Right atrium auricular region (tissue), 2 donors: ENCODE measurements around the gene GMEB2. TPM values are rescaled to one million over a fixed set of nuclear protein-coding genes. Genes with fewer than 3 reads are reported as not detected.

Experiments used
- DNase-seq: peaks from one replicate; pipeline ENCODE4 v3.0.0-alpha.2; 2019; ENCODE audit warnings: low spot score
- H3K27ac ChIP-seq, 2 donors: fragments of 200-600 bp; sonication (generic); 1 replicate in 1 of 2; 2 replicates in 1 of 2; pipeline ENCODE4 v1.5.1; 2016 to 2019
- H3K27me3 ChIP-seq, 2 donors: fragments of 200-600 bp; sonication (generic); one replicate each; pipeline versions ENCODE4 v1.5.1 to v1.6.0; 2017 to 2019
- H3K36me3 ChIP-seq: fragments of 200-600 bp; sonication (generic); one replicate; pipeline ENCODE4 v1.5.1; 2016
- H3K4me1 ChIP-seq, 2 donors: fragments of 200-600 bp; sonication (generic); one replicate each; pipeline versions ENCODE4 v1.5.1 to v1.6.0; 2017 to 2019
- H3K4me3 ChIP-seq, 2 donors: fragments of 200-600 bp; sonication (generic); 1 replicate in 1 of 2; 2 replicates in 1 of 2; pipeline ENCODE4 v1.5.1; 2017 to 2019; ENCODE audit warnings: mild to moderate bottlenecking in 1 of 2, moderate library complexity in 1 of 2
- H3K9me3 ChIP-seq, 2 donors: fragments of 200-600 bp; sonication (generic); one replicate each; pipeline ENCODE4 v1.5.1; 2019
- CTCF ChIP-seq, 2 donors: fragments of 200-600 bp; sonication (generic); IDR thresholded peaks; one replicate each; pipeline ENCODE4 v1.5.1; 2019; ENCODE audit warnings: antibody characterized with exemption in 2 of 2
- total RNA-seq, 2 donors: library from RNA; depleted of rRNA; stranded (reverse); fragments of >200 nt; gene quantifications; one replicate each; pipeline ENCODE4 v1.1.0, GENCODE V29; 2016

Gene GMEB2
- total RNA-seq, 2 donors from 2014 or later, result 5.8 to 9.4 TPM

GRCh38 chr20:63622732-63623131 is 4.2 kb downstream of the GMEB2 start:
- H3K27ac ChIP-seq, result no peak overlapping the region
- no peak overlapping the region for H3K4me3 ChIP-seq
- H3K4me1 ChIP-seq, result peaks cover 0 to 15% of the 10 kb centered on the region in 2 donors
- TF ChIP-seq CTCF (IDR thresholded peaks at IDR 0.05), result no peak
- H3K9me3 ChIP-seq, result no peaks in the 10 kb centered on the region
- DNase-seq, result no peak
- peaks cover 15% of the 10 kb centered on the region for H3K36me3 ChIP-seq
- H3K27me3 ChIP-seq, result no peaks in the 10 kb centered on the region

- Histone ChIP-seq H3K4me1 (peaks cover 0 to 12% of the 10 kb centered on the region in 2 donors), H3K27ac (no peak overlapping the region), H3K9me3 (no peaks in the 10 kb centered on the region), H3K36me3 (peaks cover 21% of the 10 kb centered on the region), H3K4me3 (no peak overlapping the region), H3K27me3 (no peaks in the 10 kb centered on the region)
- TF ChIP-seq CTCF (IDR thresholded peaks at IDR 0.05), result no peak
- DNase-seq, result no peak
Observed at GRCh38 chr20:63622096-63622495, 4.8 kb downstream of the GMEB2 start.

- no peak overlapping the region for H3K4me3 ChIP-seq
- H3K27me3 ChIP-seq, result no peaks in the 10 kb centered on the region
- H3K36me3 ChIP-seq, result peaks cover 30% of the 10 kb centered on the region
- no peaks in the 10 kb centered on the region for H3K9me3 ChIP-seq
- H3K27ac ChIP-seq, result no peak overlapping the region
- H3K4me1 ChIP-seq, result peaks cover 0 to 10% of the 10 kb centered on the region in 2 donors
- TF ChIP-seq CTCF (IDR thresholded peaks at IDR 0.05), result no peak
- DNase-seq, result no peak
Observed at GRCh38 chr20:63620991-63621390, 5.9 kb downstream of the GMEB2 start.

GRCh38 chr20:63619505-63619904 is 7.4 kb downstream of the GMEB2 start:
- Histone ChIP-seq H3K9me3 (no peaks in the 10 kb centered on the region), H3K27ac (no peak overlapping the region), H3K4me3 (no peak overlapping the region), H3K27me3 (no peaks in the 10 kb centered on the region), H3K4me1 (no peaks in the 10 kb centered on the region), H3K36me3 (peaks cover 30% of the 10 kb centered on the region)
- DNase-seq, result no peak
- TF ChIP-seq CTCF (IDR thresholded peaks at IDR 0.05), result no peak

GRCh38 chr20:63619086-63619485 is 7.8 kb downstream of the GMEB2 start:
- peaks cover 30% of the 10 kb centered on the region for H3K36me3 ChIP-seq
- no peak for DNase-seq
- no peak for TF ChIP-seq CTCF (IDR thresholded peaks at IDR 0.05)
- H3K4me1 ChIP-seq, result no peaks in the 10 kb centered on the region
- no peak overlapping the region for H3K27ac ChIP-seq
- H3K4me3 ChIP-seq, result no peak overlapping the region
- H3K27me3 ChIP-seq, result no peaks in the 10 kb centered on the region
- no peaks in the 10 kb centered on the region for H3K9me3 ChIP-seq

GRCh38 chr20:63618291-63618980 is 8.5 kb downstream of the GMEB2 start:
- Histone ChIP-seq H3K27ac (no peak overlapping the region), H3K27me3 (no peaks in the 10 kb centered on the region), H3K4me3 (no peak overlapping the region), H3K9me3 (no peaks in the 10 kb centered on the region), H3K36me3 (peaks cover 30% of the 10 kb centered on the region), H3K4me1 (no peaks in the 10 kb centered on the region)
- TF ChIP-seq CTCF (IDR thresholded peaks at IDR 0.05), result no peak
- DNase-seq, result no peak
